SK-N-SH (cell line): Measurements from ENCODE around the gene TAF5L. TPM values are rescaled to one million over a fixed set of nuclear protein-coding genes. Genes with fewer than 3 reads are reported as not detected.

ENCODE experiments used
- CTCF ChIA-PET: fragments of 300-600, 350-600 bp; formaldehyde crosslinking; extraction: SDS; loops from one replicate; lab custom pipeline; 2021; lab: Yijun Ruan, JAX
- POLR2A ChIA-PET: fragments of 350-600 bp; sonication (Branson Sonifier 250); formaldehyde crosslinking; extraction: SDS; loops from one replicate; lab custom pipeline; 2020; ENCODE audit warnings: antibody characterized with exemption, inconsistent platforms; lab: Yijun Ruan, JAX
- DNase-seq: peaks from one replicate; pipeline ENCODE4 v3.0.0; 2012
- H2AFZ ChIP-seq: fragments of 200-600 bp; sonication (generic); 2 replicates; pipeline ENCODE4 v1.8.1; 2016; ENCODE audit warnings: antibody characterized with exemption, mild to moderate bottlenecking, low read depth
- H3F3A ChIP-seq: fragments of 200-600 bp; sonication (generic); replicated peaks from 2 replicates; pipeline ENCODE3; 2016; ENCODE audit warnings: antibody characterized with exemption, mild to moderate bottlenecking; ENCODE audit not compliant: insufficient read depth
- H3K27ac ChIP-seq, 2 experiments: fragments of 200-500 bp in 1 of 2; fragments of 200-600 bp in 1 of 2; sonication (Bioruptor generic) in 1 of 2; sonication (generic), shearing (Covaris generic) in 1 of 2; 2 replicates each; pipeline versions ENCODE4 v1.5.1 to v1.6.1; 2014 to 2016; ENCODE audit warnings: low read depth in 2 of 2, inconsistent platforms in 1 of 2, low read length in 1 of 2, mild to moderate bottlenecking in 1 of 2, mixed read lengths in 1 of 2
- H3K27me3 ChIP-seq: fragments of 200-600 bp; sonication (generic), shearing (Covaris generic); 2 replicates; pipeline ENCODE4 v1.6.1; 2016; ENCODE audit warnings: mixed run types; ENCODE audit not compliant: insufficient read depth
- H3K36me3 ChIP-seq, 2 experiments: fragments of 200-500 bp in 1 of 2; fragments of 200-600 bp in 1 of 2; sonication (Bioruptor generic) in 1 of 2; sonication (generic) in 1 of 2; replicated peaks in 1 of 2; 2 replicates each; pipeline versions ENCODE3 to v1.5.1; 2014 to 2016; ENCODE audit warnings: low read length in 1 of 2, mild to moderate bottlenecking in 1 of 2; ENCODE audit not compliant: insufficient read depth in 2 of 2, control insufficient read depth in 1 of 2
- H3K4me1 ChIP-seq, 2 experiments: fragments of 200-500 bp in 1 of 2; fragments of 200-600 bp in 1 of 2; sonication (Bioruptor generic) in 1 of 2; sonication (generic), shearing (Covaris generic) in 1 of 2; 2 replicates each; pipeline versions ENCODE4 v1.5.1 to v1.6.1; 2014 to 2016; ENCODE audit warnings: low read depth in 1 of 2, low read length in 1 of 2, mixed run types in 1 of 2; ENCODE audit not compliant: insufficient read depth in 2 of 2, control insufficient read depth in 1 of 2
- H3K4me2 ChIP-seq: fragments of 200-600 bp; sonication (generic), shearing (Covaris generic); 2 replicates; pipeline ENCODE4 v1.6.1; 2017; ENCODE audit warnings: mixed run types
- H3K4me3 ChIP-seq, 2 experiments: fragments of 200-500 bp in 1 of 2; fragments of 200-600 bp in 1 of 2; sonication (Bioruptor generic) in 1 of 2; sonication (generic), shearing (Covaris generic) in 1 of 2; 2 replicates each; pipeline versions ENCODE4 v1.5.1 to v1.8.1; 2014 to 2016; ENCODE audit warnings: low read depth in 2 of 2, inconsistent platforms in 1 of 2, low read length in 1 of 2, mild to moderate bottlenecking in 1 of 2, mixed read lengths in 1 of 2, moderate library complexity in 1 of 2
- H3K79me2 ChIP-seq: fragments of 200-600 bp; sonication (generic); 2 replicates; pipeline ENCODE4 v1.8.1; 2017; ENCODE audit warnings: mild to moderate bottlenecking; ENCODE audit not compliant: insufficient read depth
- H3K9ac ChIP-seq: fragments of 200-600 bp; sonication (generic); 2 replicates; pipeline ENCODE4 v1.6.1; 2017; ENCODE audit warnings: mixed run types
- H3K9me2 ChIP-seq: fragments of 200-600 bp; sonication (generic); 2 replicates; pipeline ENCODE4 v1.6.1; 2017; ENCODE audit warnings: mixed run types
- H3K9me3 ChIP-seq: fragments of 200-600 bp; sonication (generic); 2 replicates; pipeline ENCODE4 v1.6.1; 2017; ENCODE audit warnings: mixed run types, mild to moderate bottlenecking, moderate library complexity
- H4K20me1 ChIP-seq: fragments of 200-600 bp; sonication (generic); 2 replicates; pipeline ENCODE4 v1.6.1; 2017; ENCODE audit warnings: mild to moderate bottlenecking, mixed run types; ENCODE audit not compliant: insufficient read depth
- ELF1 ChIP-seq: IDR thresholded peaks from 2 replicates; pipeline ENCODE4 v1.4.0; 2012
- EZH2phosphoT487 ChIP-seq: fragments of 200-600 bp; sonication (generic); IDR thresholded peaks from 2 replicates; pipeline ENCODE4 v1.6.1; 2017; ENCODE audit warnings: low read depth, mixed run types, mild to moderate bottlenecking, antibody characterized with exemption, moderate library complexity, borderline replicate concordance
- FOSL2 ChIP-seq: IDR thresholded peaks from 2 replicates; pipeline ENCODE4 v1.4.0; 2012; ENCODE audit warnings: low read depth, mild to moderate bottlenecking, moderate library complexity, borderline replicate concordance
- FOXM1 ChIP-seq: IDR thresholded peaks from 2 replicates; pipeline ENCODE4 v1.4.0; 2012; ENCODE audit warnings: low read depth, mild to moderate bottlenecking
- IRF3 ChIP-seq: fragments of 150-350 bp; IDR thresholded peaks from 2 replicates; pipeline ENCODE4 v1.6.1; 2016; ENCODE audit warnings: mild to moderate bottlenecking, low read depth, low read length
- MEF2A ChIP-seq: IDR thresholded peaks from 2 replicates; pipeline ENCODE4 v1.4.0; 2012; ENCODE audit warnings: low read depth, borderline replicate concordance
- NFIC ChIP-seq: IDR thresholded peaks from 2 replicates; pipeline ENCODE4 v1.4.0; 2012; ENCODE audit warnings: borderline replicate concordance
- NRF1 ChIP-seq: IDR thresholded peaks from 2 replicates; pipeline ENCODE4 v1.6.1; 2012; ENCODE audit warnings: low read depth, mild to moderate bottlenecking, low read length
- POLR2AphosphoS5 ChIP-seq: IDR thresholded peaks from 2 replicates; pipeline ENCODE4 v1.6.1; 2012; ENCODE audit warnings: low read depth, low read length
- SMC3 ChIP-seq: IDR thresholded peaks from 2 replicates; pipeline ENCODE4 v1.6.1; 2012; ENCODE audit warnings: low read depth, low read length, improper control_type of control experiment
- TAF1 ChIP-seq: IDR thresholded peaks from 2 replicates; pipeline ENCODE4 v1.6.1; 2012; ENCODE audit warnings: low read depth, mild to moderate bottlenecking, low read length, moderate library complexity, borderline replicate concordance
- ZBTB33 ChIP-seq: IDR thresholded peaks from 2 replicates; pipeline ENCODE4 v1.4.0; 2012; ENCODE audit warnings: low read depth, borderline replicate concordance
- WGBS: methylation state at CpG from one replicate; pipeline ENCODE4 v1.1.6; 2017; ENCODE audit warnings: low lambda C conversion rate; 5-methylcytosine and 5-hydroxymethylcytosine counted together
- polyA plus RNA-seq, 3 experiments: library from polyadenylated mRNA; depleted of rRNA; stranded (reverse); fragments of >200 nt; gene quantifications; 2 replicates each; pipeline ENCODE4 v1.2.3, GENCODE V29; 2012

TAF5L gene
- polyA plus RNA-seq, 1 of the 3 experiments (the other 2 are of a cell fraction): 17.1 TPM

GRCh38 chr1:229671310-229671709 lies 45.4 kb upstream of the TAF5L start:
- H2AFZ ChIP-seq: no peak overlapping the region
- no peaks in the 10 kb centered on the region for H3K9me3 ChIP-seq
- H3K4me1 ChIP-seq: peaks cover 0 to 12% of the 10 kb centered on the region in 2 experiments; a peak in 1 of 4 replicates
- H3K79me2 ChIP-seq: no peaks in the 10 kb centered on the region
- H3K9ac ChIP-seq: no peak overlapping the region
- no peaks in the 10 kb centered on the region for H3K36me3 ChIP-seq
- POLR2A ChIA-PET: no interaction called here
- no peak overlapping the region for H3K4me3 ChIP-seq
- no peak for TF ChIP-seq FOXM1
- TF ChIP-seq EZH2phosphoT487: no peak
- no peak for TF ChIP-seq ELF1
- TF ChIP-seq POLR2AphosphoS5: no peak
- TF ChIP-seq SMC3: no peak
- no peak for TF ChIP-seq ZBTB33
- TF ChIP-seq MEF2A: no peak
- TF ChIP-seq FOSL2: no peak
- TF ChIP-seq NFIC: no peak
- H3K27me3 ChIP-seq: no peaks in the 10 kb centered on the region
- no peak overlapping the region for H3K4me2 ChIP-seq
- H4K20me1 ChIP-seq: no peaks in the 10 kb centered on the region
- no peaks in the 10 kb centered on the region for H3F3A ChIP-seq
- CTCF ChIA-PET: interaction anchor here (1.2 to 1.3 kb wide), 2 partner anchors 12 to 23 kb away, joined by 3 read pairs; no protein-coding TSS in a partner anchor
- no peaks in the 10 kb centered on the region for H3K9me2 ChIP-seq
- 81% methylated on average over 5 of the region's 5 CpGs for WGBS
- H3K27ac ChIP-seq: no peak overlapping the region
- DNase-seq: no peak

- H3K9me2 ChIP-seq: no peaks in the 10 kb centered on the region
- H2AFZ ChIP-seq: no peak overlapping the region
- no peaks in the 10 kb centered on the region for H3K9me3 ChIP-seq
- H3K27me3 ChIP-seq: no peaks in the 10 kb centered on the region
- H3K4me3 ChIP-seq: no peak overlapping the region
- DNase-seq: no peak
- H3K27ac ChIP-seq: no peak overlapping the region
- POLR2A ChIA-PET: no interaction called here
- TF ChIP-seq NRF1: no peak
- TF ChIP-seq TAF1: no peak
- no peak for TF ChIP-seq SMC3
- TF ChIP-seq IRF3: no peak
- H3K79me2 ChIP-seq: no peaks in the 10 kb centered on the region
- H3K4me2 ChIP-seq: no peak overlapping the region
- no peaks in the 10 kb centered on the region for H4K20me1 ChIP-seq
- WGBS: 91% methylated on average over 4 of the region's 4 CpGs
- no peaks in the 10 kb centered on the region for H3K36me3 ChIP-seq
- H3F3A ChIP-seq: no peaks in the 10 kb centered on the region
- peaks cover 0 to 22% of the 10 kb centered on the region in 2 experiments; a peak in 1 of 4 replicates for H3K4me1 ChIP-seq
- H3K9ac ChIP-seq: no peak overlapping the region
- CTCF ChIA-PET: no interaction called here
Measured at GRCh38 chr1:229669333-229669732, 43.4 kb upstream of the TAF5L start.
